ENCODE results near the gene DNASE1L2.

GRCh38 chr16:2282262-2282661 is 46.0 kb downstream of the DNASE1L2 start:
- no peak for TF ChIP-seq CTCF (IDR thresholded peaks at IDR 0.05)
- no peak for TF ChIP-seq POLR2A (IDR thresholded peaks at IDR 0.05)

Measured in thyroid gland (tissue), 4 donors.